Smooth muscle cell (in vitro differentiated cells): ENCODE data around the gene TNFRSF4. TPM values are rescaled to one million over a fixed set of nuclear protein-coding genes. Genes with fewer than 3 reads are reported as not detected.
A peak's percentile ranks its signal among the peaks of the same experiment; 100 is the strongest.

Experiments used
- DNase-seq: peaks from one replicate; lab custom pipeline; 2025; ENCODE audit not compliant: unreplicated experiment; lab: John Stamatoyannopoulos, UW
- H2AFZ ChIP-seq: fragments of 200-600 bp; sonication (generic); 2 replicates; pipeline ENCODE4 v1.6.0; 2016; ENCODE audit warnings: antibody characterized with exemption, low read depth, mild to moderate bottlenecking
- H3F3A ChIP-seq: fragments of 200-600 bp; sonication (generic); 2 replicates; pipeline ENCODE4 v1.6.0; 2017; ENCODE audit warnings: antibody characterized with exemption, low read depth
- H3K27ac ChIP-seq: fragments of 200-600 bp; sonication (generic); 2 replicates; pipeline ENCODE4 v1.5.1; 2016; ENCODE audit warnings: low read depth, mild to moderate bottlenecking
- H3K27me3 ChIP-seq: fragments of 200-600 bp; sonication (generic); 2 replicates; pipeline ENCODE4 v1.6.1; 2016; ENCODE audit warnings: low read depth, mild to moderate bottlenecking
- H3K36me3 ChIP-seq: fragments of 200-600 bp; sonication (generic); 2 replicates; pipeline ENCODE4 v1.5.1; 2016; ENCODE audit warnings: low read depth
- H3K4me1 ChIP-seq: fragments of 200-600 bp; sonication (generic); 2 replicates; pipeline ENCODE4 v1.5.1; 2016; ENCODE audit warnings: low read depth
- H3K4me2 ChIP-seq: fragments of 200-600 bp; sonication (generic); 2 replicates; pipeline ENCODE4 v1.6.0; 2016; ENCODE audit warnings: mild to moderate bottlenecking
- H3K4me3 ChIP-seq: fragments of 200-600 bp; sonication (generic); 2 replicates; pipeline ENCODE4 v1.5.1; 2016; ENCODE audit warnings: mild to moderate bottlenecking
- H3K79me2 ChIP-seq: fragments of 200-600 bp; sonication (generic); 2 replicates; pipeline ENCODE4 v1.6.0; 2016; ENCODE audit warnings: low read depth, mild to moderate bottlenecking
- H3K9ac ChIP-seq: fragments of 200-600 bp; sonication (generic); 2 replicates; pipeline ENCODE4 v1.6.0; 2016; ENCODE audit warnings: low read depth
- H3K9me3 ChIP-seq: fragments of 200-600 bp; sonication (generic); replicated peaks from 2 replicates; pipeline ENCODE4 v1.5.1; 2016; ENCODE audit warnings: low read depth
- H4K20me1 ChIP-seq: fragments of 200-600 bp; sonication (generic); 2 replicates; pipeline ENCODE4 v1.6.0; 2016; ENCODE audit warnings: low read depth
- CTCF ChIP-seq: fragments of 200-600 bp; sonication (generic); IDR thresholded peaks from 2 replicates; pipeline ENCODE4 v1.5.1; 2017; ENCODE audit warnings: borderline replicate concordance, mild to moderate bottlenecking, antibody characterized with exemption; ENCODE audit not compliant: insufficient read depth, poor library complexity, severe bottlenecking
- WGBS: methylation state at CpG from one replicate; pipeline ENCODE4 v1.1.7; 2016; ENCODE audit warnings: low lambda C conversion rate; 5-methylcytosine and 5-hydroxymethylcytosine counted together
- polyA plus RNA-seq: library from polyadenylated mRNA; unstranded; fragments of >200 nt; fragmentation: Nextera tagmentation; extraction: Ambion mirVana; gene quantifications from 2 replicates; pipeline ENCODE4 v1.2.1, GENCODE V29; 2016
- total RNA-seq: library from RNA; depleted of rRNA; stranded (reverse); fragments of >200 nt; gene quantifications from 2 replicates; pipeline ENCODE4 v1.2.3, GENCODE V29; 2014

Gene TNFRSF4
- total and polyA plus RNA-seq, 2 experiments from 2014 or later, result not detected

DNA sequence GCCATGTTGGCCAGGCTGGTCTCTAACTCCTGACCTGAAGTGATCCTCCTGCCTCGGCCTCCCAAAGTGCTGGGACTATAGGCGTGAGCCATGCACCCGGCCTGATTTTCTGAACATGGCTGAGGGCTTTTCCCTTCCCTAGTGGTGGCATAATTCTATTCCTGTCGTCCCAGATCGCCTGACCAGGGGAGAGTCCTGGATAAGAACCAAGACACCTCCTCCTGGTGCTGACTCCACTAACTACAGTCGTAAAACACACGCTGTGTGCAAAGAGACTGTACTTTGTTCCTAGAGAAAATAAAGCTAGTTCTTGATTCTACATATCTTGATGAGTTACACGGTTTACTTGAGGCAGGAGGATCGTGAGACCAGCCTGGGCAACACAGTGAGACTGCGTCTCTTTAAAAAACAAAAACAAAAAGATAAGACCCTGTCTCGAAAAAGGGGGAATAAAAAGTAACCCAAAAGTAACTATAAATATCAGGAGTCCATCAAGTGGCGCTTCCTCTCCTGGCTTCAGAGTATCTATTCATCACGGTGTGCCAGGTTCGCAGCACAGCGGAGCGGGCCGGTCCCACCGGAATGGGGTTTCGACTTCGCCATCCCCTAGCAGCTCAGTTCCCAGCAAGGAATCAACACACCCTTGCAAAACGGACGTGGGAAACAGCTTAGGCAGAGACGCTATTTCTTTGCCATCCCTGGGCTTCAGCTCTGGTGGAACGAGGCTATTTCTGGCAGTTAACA is 16.9 kb upstream of the TNFRSF4 start:
- H3K36me3 ChIP-seq, result no peaks in the 10 kb centered on the region
- peak overlapping the region; percentile 80 for H3K27ac ChIP-seq
- peak; percentile 27 for TF ChIP-seq CTCF
- peak overlapping the region; percentile 95 for H3K9ac ChIP-seq
- no peak for DNase-seq
- WGBS, result 29% methylated on average over 24 of the region's 24 CpGs
- H3K9me3 ChIP-seq, result no peaks in the 10 kb centered on the region
- H3K4me2 ChIP-seq, result peak overlapping the region; percentile 87
- peak overlapping the region; percentile 99 for H3K4me3 ChIP-seq
- peak overlapping the region; percentile 51 for H2AFZ ChIP-seq
- peaks cover 62% of the 10 kb centered on the region for H3K79me2 ChIP-seq
- no peaks in the 10 kb centered on the region for H3K27me3 ChIP-seq
- H3F3A ChIP-seq, result no peaks in the 10 kb centered on the region
- peaks cover 7% of the 10 kb centered on the region for H3K4me1 ChIP-seq
- H4K20me1 ChIP-seq, result peaks cover 45% of the 10 kb centered on the region

DNA sequence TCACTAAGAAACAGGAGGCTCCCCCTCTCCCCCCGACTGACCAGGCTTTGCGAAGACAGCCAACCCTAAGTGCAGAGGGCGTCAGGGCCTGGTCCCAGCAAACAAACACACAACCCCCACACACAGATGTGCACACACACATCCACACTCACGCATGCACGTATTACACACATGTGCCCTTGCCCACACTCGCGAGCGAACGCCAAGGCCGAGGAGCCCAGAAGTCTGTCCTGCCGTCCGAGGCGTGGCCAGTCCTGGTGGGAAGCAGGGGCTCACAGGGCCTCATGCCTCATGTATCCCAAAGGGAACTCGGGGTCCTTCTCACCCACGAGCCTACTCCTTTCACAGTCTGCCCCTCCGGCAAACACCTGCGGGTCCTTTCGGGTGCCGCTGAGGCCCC is 15.8 kb upstream of the TNFRSF4 start:
- 95% methylated on average over 19 of the region's 19 CpGs for WGBS
- peaks cover 71% of the 10 kb centered on the region for H3K79me2 ChIP-seq
- no peak overlapping the region for H2AFZ ChIP-seq
- DNase-seq, result no peak
- no peak overlapping the region for H3K27ac ChIP-seq
- H3K4me2 ChIP-seq, result peak overlapping the region; percentile 87
- peaks cover 7% of the 10 kb centered on the region for H3K4me1 ChIP-seq
- H3K36me3 ChIP-seq, result no peaks in the 10 kb centered on the region
- no peaks in the 10 kb centered on the region for H3F3A ChIP-seq
- H3K27me3 ChIP-seq, result no peaks in the 10 kb centered on the region
- peaks cover 56% of the 10 kb centered on the region for H4K20me1 ChIP-seq
- no peaks in the 10 kb centered on the region for H3K9me3 ChIP-seq
- TF ChIP-seq CTCF, result no peak
- H3K4me3 ChIP-seq, result no peak overlapping the region
- no peak overlapping the region for H3K9ac ChIP-seq

DNA sequence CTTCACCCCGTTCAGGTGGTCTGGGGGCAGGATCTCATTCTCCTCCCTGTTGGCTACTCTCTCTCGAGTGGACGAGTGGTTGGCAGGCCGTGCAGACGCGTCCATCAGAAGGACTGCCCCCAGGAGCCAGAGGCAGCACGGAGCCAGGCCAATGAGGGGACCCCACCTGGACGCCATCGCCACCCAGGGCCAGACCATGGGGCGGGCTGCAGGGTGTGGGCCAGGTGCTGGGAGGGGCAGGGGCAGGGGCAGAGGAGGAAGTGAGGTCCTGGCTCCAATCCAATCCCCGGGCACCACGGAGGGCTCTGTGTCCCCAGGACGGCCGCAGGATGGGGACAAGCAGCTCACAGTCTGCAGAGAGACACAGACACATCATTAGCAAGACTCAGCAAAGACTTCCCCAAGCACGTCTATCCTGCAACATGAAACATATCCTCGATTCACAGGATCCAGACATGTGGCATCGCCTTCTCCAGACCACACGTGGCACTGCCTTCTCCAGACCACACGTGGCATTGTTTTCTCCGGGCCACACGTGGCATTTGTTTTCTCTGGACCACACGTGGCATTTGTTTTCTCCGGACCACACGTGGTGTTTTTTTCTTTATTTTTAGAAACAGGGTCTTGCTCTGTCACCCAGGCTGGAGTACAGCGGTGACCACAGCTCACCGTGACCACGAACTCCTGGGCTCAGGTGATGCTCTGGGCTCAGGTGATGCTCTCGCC is 14.8 kb upstream of the TNFRSF4 start:
- H3K36me3 ChIP-seq, result no peaks in the 10 kb centered on the region
- no peak overlapping the region for H3K4me2 ChIP-seq
- no peak for DNase-seq
- peaks cover 65% of the 10 kb centered on the region for H4K20me1 ChIP-seq
- H3F3A ChIP-seq, result no peaks in the 10 kb centered on the region
- no peak overlapping the region for H2AFZ ChIP-seq
- peaks cover 78% of the 10 kb centered on the region for H3K79me2 ChIP-seq
- TF ChIP-seq CTCF, result no peak
- no peak overlapping the region for H3K27ac ChIP-seq
- no peak overlapping the region for H3K4me3 ChIP-seq
- H3K9ac ChIP-seq, result no peak overlapping the region
- H3K27me3 ChIP-seq, result no peaks in the 10 kb centered on the region
- H3K4me1 ChIP-seq, result peaks cover 7% of the 10 kb centered on the region
- H3K9me3 ChIP-seq, result no peaks in the 10 kb centered on the region
- WGBS, result 94% methylated on average over 28 of the region's 28 CpGs
